IPS DF 6.9 (cell line): ENCODE measurements around the gene FDXACB1.

Experiments used
- DNase-seq: peaks from one replicate; pipeline ENCODE4 v3.0.0-alpha.2; 2013; ENCODE audit warnings: low read depth, low spot score
- H3K27ac ChIP-seq: one replicate; pipeline ENCODE4 v1.5.1; 2013; ENCODE audit warnings: low read length, control low read depth
- H3K27me3 ChIP-seq: 2 replicates; pipeline ENCODE4 v1.6.1; 2013; ENCODE audit warnings: mild to moderate bottlenecking, low read length; ENCODE audit not compliant: control insufficient read depth, insufficient read depth
- H3K36me3 ChIP-seq: 2 replicates; pipeline ENCODE4 v1.6.1; 2013; ENCODE audit warnings: low read length; ENCODE audit not compliant: control insufficient read depth, insufficient read depth
- H3K4me1 ChIP-seq: 2 replicates; pipeline ENCODE4 v1.6.1; 2013; ENCODE audit warnings: low read length; ENCODE audit not compliant: control insufficient read depth, insufficient read depth
- H3K4me3 ChIP-seq: 2 replicates; pipeline ENCODE4 v1.5.1; 2013; ENCODE audit warnings: mild to moderate bottlenecking, low read length
- H3K9me3 ChIP-seq: 2 replicates; pipeline ENCODE4 v1.6.1; 2013; ENCODE audit warnings: low read length, inconsistent platforms; ENCODE audit not compliant: control insufficient read depth, insufficient read depth
- WGBS: extraction: QIAGEN DNeasy Blood & Tissue Kit; methylation state at CpG from one replicate; pipeline ENCODE4 v1.1.7; 2013; ENCODE audit warnings: mixed read lengths, missing lambda C conversion rate; ENCODE audit not compliant: insufficient read length, insufficient coverage; 5-methylcytosine and 5-hydroxymethylcytosine counted together

Gene FDXACB1

DNA sequence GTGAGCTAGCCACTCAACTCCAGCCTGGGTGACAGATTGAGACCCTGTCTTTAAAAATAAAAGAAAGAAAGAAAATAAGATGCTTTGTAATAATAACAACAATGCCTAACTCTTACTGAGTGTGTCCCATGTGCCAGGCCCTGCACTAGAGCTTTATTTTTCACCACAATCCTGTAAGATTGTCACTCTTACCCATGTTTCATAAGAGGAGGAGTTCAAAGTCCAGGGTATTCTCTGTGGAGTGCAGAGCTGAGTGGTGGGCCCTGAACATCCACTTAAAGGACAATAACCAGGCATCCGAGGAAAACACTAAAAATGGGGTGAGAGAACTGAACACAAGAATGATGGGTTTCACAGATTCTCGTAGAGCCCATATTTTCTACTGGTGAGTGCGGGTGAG, 38.8 kb upstream of the FDXACB1 start:
- Histone ChIP-seq H3K27me3 (no peaks in the 10 kb centered on the region; the same call in 1 of the 2 replicates), H3K9me3 (no peaks in the 10 kb centered on the region), H3K27ac (no peak overlapping the region), H3K4me3 (no peak overlapping the region), H3K36me3 (no peaks in the 10 kb centered on the region), H3K4me1 (no peaks in the 10 kb centered on the region)
- DNase-seq, result no peak
- no CpG with 5 or more reads among the region's 3 CpGs for WGBS

DNA sequence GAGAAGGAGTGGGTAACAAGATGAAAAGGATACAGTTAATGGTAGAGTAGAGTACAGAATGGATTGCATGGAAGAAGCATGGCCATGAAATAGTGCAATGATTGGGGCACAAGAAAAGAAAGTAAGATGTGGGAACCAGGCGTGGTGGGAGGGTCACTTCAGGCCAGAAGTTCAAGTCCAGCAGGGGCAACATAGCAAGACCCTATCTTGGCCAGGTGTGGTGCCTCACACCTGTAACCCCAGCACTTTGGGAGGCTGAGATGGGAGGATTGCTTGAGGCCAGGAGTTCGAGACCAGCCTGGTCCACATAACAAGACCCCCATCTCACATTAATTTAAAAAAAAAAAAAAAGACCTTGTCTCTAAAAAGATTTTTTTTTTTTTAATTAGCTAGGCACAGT, 38.3 kb upstream of the FDXACB1 start:
- H3K4me1 ChIP-seq, result peaks cover 2% of the 10 kb centered on the region
- no peaks in the 10 kb centered on the region for H3K9me3 ChIP-seq
- DNase-seq, result no peak
- H3K36me3 ChIP-seq, result no peaks in the 10 kb centered on the region
- H3K27ac ChIP-seq, result no peak overlapping the region
- H3K27me3 ChIP-seq, result no peaks in the 10 kb centered on the region; the same call in 1 of the 2 replicates
- WGBS, result no CpG with 5 or more reads among the region's 2 CpGs
- no peak overlapping the region for H3K4me3 ChIP-seq

- Histone ChIP-seq H3K4me3 (no peak overlapping the region), H3K27me3 (no peaks in the 10 kb centered on the region; the same call in 1 of the 2 replicates), H3K36me3 (no peaks in the 10 kb centered on the region), H3K9me3 (no peaks in the 10 kb centered on the region), H3K27ac (no peak overlapping the region), H3K4me1 (peaks cover 7% of the 10 kb centered on the region)
- no CpG with 5 or more reads among the region's 1 CpG for WGBS
- DNase-seq, result no peak
Observed at GRCh38 chr11:111916768-111917167, 37.8 kb upstream of the FDXACB1 start.

GRCh38 chr11:111913997-111914396, 35.0 kb upstream of the FDXACB1 start:
- no peaks in the 10 kb centered on the region; the same call in 1 of the 2 replicates for H3K27me3 ChIP-seq
- no peak overlapping the region for H3K4me3 ChIP-seq
- no peaks in the 10 kb centered on the region for H3K9me3 ChIP-seq
- peaks cover 8% of the 10 kb centered on the region for H3K4me1 ChIP-seq
- no CpG with 5 or more reads among the region's 4 CpGs for WGBS
- no peak overlapping the region for H3K27ac ChIP-seq
- no peak for DNase-seq
- no peaks in the 10 kb centered on the region for H3K36me3 ChIP-seq

DNA sequence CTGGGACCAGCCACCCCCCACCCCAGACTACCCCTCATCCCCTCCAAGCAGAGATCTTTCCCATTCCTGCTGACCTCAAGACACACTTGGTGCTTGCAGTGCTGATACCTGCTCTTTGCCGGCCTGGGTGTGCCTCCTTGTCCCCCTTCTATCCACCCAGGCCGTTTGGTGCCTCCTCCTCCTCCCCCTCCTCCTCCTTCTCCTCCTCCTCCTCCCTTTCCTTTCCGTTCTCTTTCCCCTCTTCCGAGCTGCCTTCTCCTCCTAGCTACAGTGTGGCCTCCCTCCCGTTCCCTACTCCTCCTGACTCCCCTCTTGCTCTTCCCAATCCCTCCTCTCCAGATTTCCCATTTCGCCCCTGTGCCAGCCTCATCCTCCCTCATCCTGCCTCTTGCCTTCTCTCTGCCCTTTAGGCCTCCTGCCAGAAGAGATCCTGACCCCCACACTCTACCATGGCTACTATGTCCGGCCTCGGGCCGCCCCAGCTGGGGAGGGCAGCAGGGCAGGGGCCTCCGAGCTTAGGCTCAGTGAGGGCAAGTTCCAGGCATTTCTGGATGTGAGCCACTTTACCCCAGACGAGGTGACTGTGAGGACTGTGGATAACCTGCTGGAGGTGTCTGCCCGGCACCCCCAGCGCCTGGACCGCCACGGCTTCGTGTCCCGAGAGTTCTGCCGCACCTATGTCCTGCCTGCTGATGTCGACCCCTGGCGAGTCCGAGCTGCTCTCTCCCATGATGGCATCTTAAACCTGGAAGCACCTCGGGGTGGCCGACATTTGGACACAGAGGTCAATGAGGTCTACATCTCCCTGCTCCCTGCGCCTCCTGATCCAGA, 34.3 kb upstream of the FDXACB1 start:
- no CpG with 5 or more reads among the region's 24 CpGs for WGBS
- Histone ChIP-seq H3K27me3 (no peaks in the 10 kb centered on the region; the same call in 1 of the 2 replicates), H3K9me3 (no peaks in the 10 kb centered on the region), H3K36me3 (no peaks in the 10 kb centered on the region), H3K27ac (no peak overlapping the region), H3K4me3 (no peak overlapping the region), H3K4me1 (peaks cover 8% of the 10 kb centered on the region)
- DNase-seq, result no peak

DNA sequence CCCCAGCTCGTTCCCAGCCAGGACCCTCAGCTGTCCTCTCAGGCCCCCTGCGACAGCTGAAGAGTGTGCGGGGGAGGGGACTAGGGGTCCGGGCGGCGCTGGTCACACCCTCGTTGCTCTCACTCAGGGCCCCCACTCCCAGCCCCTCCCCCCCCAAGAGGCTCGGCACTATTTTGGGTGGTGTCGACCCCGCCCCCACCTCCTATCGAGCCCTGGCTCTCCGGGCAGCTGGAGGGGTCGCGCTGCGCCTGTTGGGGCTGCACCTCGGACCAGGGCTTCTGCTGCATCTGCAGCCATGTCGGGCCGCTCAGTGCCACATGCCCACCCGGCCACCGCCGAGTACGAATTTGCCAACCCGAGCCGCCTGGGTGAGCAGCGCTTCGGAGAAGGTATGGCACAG, 33.6 kb upstream of the FDXACB1 start, which contains the start of gene HSPB2:
Gene HSPB2 (plus strand): TSS at position 200 of the 400 bp plus-strand sequence. CDS start 96 bp downstream, at position 296.
- Histone ChIP-seq H3K36me3 (no peaks in the 10 kb centered on the region), H3K27me3 (no peaks in the 10 kb centered on the region), H3K27ac (no peak within 1 kb of the TSS), H3K4me1 (peaks cover 8% of the 10 kb centered on the region), H3K4me3 (no peak within 1 kb of the TSS), H3K9me3 (no peaks in the 10 kb centered on the region)
- no CpG with 5 or more reads among the region's 26 CpGs for WGBS
- no peak for DNase-seq

DNA sequence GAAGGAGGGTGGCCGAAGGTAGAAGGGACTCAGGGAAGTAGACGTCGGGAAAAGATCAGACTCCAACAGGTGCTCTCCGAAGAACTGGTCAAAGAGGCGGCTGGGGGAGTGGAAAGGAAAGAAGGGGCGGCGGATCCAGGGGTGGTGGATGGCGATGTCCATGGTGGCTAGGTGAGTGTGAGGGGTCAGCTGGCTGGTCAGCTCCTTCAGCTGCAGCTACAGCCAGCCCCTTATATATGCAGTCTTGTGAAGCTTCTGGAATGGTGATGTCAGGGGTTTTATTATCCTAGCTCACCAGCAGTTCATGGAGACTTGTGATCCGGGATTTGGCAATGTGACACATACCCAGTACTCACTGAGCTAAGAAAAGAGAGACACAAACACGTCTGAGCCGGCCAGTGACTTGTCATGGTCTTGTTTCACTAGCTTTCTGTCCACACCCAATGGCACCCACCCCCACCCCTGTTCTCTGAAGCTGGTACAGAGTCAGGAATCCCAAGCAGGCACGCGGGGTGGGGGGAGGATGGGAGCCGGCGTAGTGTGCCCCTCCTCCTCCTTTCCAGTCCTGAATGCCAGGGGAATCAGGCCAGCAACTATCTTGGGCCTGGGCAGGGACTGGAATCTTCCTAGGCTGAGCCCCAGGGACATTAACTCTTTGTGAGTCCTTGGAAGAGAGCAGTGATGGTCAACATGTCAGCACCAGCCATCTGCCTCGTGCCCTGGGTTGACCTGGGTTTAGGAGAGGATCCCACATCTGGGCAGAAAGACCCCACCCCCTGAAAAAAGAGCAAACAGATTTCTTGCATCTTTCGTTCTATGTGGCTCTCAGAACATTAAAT, 32.8 kb upstream of the FDXACB1 start, which contains the start of gene CRYAB:
Gene CRYAB (minus strand): TSS at position 208 of the 839 bp plus-strand sequence. CDS start 46 bp downstream, at position 162.
- H3K27me3 ChIP-seq, result no peaks in the 10 kb centered on the region
- no peak within 1 kb of the TSS for H3K4me3 ChIP-seq
- DNase-seq, result no peak
- H3K36me3 ChIP-seq, result no peaks in the 10 kb centered on the region
- peaks cover 8% of the 10 kb centered on the region for H3K4me1 ChIP-seq
- no CpG with 5 or more reads among the region's 17 CpGs for WGBS
- no peak within 1 kb of the TSS for H3K27ac ChIP-seq
- no peaks in the 10 kb centered on the region for H3K9me3 ChIP-seq

- Histone ChIP-seq H3K27ac (no peak overlapping the region), H3K4me3 (no peak overlapping the region), H3K36me3 (no peaks in the 10 kb centered on the region), H3K9me3 (no peaks in the 10 kb centered on the region), H3K27me3 (no peaks in the 10 kb centered on the region), H3K4me1 (peaks cover 8% of the 10 kb centered on the region)
- WGBS, result no CpG with 5 or more reads among the region's 9 CpGs
- no peak for DNase-seq
Observed at GRCh38 chr11:111910676-111911562, 32.0 kb upstream of the FDXACB1 start.

DNA sequence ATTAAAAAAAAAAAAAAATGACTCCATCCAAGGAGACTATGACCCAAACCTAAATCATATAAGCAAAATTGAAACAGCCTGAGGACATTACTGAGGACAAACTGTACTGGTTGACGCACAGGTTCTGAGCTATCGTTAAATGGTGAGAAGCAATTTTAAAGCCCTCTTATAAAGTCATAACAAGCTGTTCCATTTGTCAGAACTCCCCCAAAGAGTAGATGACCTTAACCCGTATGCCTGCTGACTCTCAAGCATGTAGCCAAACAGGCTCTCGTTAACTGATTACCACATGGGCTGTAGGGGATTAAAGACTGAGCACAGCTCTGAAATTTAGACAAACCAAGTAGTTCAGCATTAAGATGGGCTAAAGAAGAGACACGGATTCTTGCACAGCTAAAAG, 30.4 kb upstream of the FDXACB1 start:
- Histone ChIP-seq H3K4me1 (peaks cover 8% of the 10 kb centered on the region), H3K27me3 (no peaks in the 10 kb centered on the region), H3K9me3 (no peaks in the 10 kb centered on the region), H3K4me3 (no peak overlapping the region), H3K27ac (no peak overlapping the region), H3K36me3 (no peaks in the 10 kb centered on the region)
- no CpG with 5 or more reads among the region's 5 CpGs for WGBS
- no peak for DNase-seq
